H1 (cell line): ENCODE results near the gene PRTN3. TPM values are rescaled to one million over a fixed set of nuclear protein-coding genes. Genes with fewer than 3 reads are reported as not detected.

Experiments
- CTCF ChIA-PET: fragments of 300-600 bp; sonication (Branson Sonifier 250); formaldehyde crosslinking; loops from one replicate; lab custom pipeline; 2021; ENCODE audit not compliant: partially characterized antibody; lab: Charles Lee
- POLR2A ChIA-PET: fragments of 300-600 bp; sonication (Branson Sonifier 250); formaldehyde crosslinking; loops from one replicate; lab custom pipeline; 2021; ENCODE audit warnings: inconsistent platforms; ENCODE audit not compliant: partially characterized antibody; lab: Charles Lee
- DNase-seq, 2 experiments: peaks; one replicate each; pipeline versions ENCODE4 v3.0.0 to v3.0.0-alpha.2; 2010 to 2022; ENCODE audit warnings: low spot score in 2 of 2, low read depth in 1 of 2, mixed read lengths in 1 of 2
- FAIRE-seq: peaks from 2 replicates; lab custom pipeline; 2011; peaks lifted over from hg19 to GRCh38; lab: Jason Lieb, UNC
- H2AFZ ChIP-seq: 2 replicates; pipeline ENCODE4 v1.8.1; 2012; ENCODE audit warnings: low read length, inconsistent platforms
- H2AK5ac ChIP-seq: 2 replicates; pipeline ENCODE4 v1.6.1; 2013; ENCODE audit warnings: low read depth, low read length
- H2BK120ac ChIP-seq: replicated peaks from 2 replicates; pipeline ENCODE3; 2013; ENCODE audit warnings: low read depth, low read length, inconsistent platforms
- H2BK12ac ChIP-seq: 2 replicates; pipeline ENCODE4 v1.6.1; 2013; ENCODE audit warnings: low read depth, low read length
- H2BK15ac ChIP-seq: 2 replicates; pipeline ENCODE4 v1.6.1; 2013; ENCODE audit warnings: low read length
- H2BK20ac ChIP-seq: 2 replicates; pipeline ENCODE4 v1.6.1; 2013; ENCODE audit warnings: low read length
- H2BK5ac ChIP-seq: 2 replicates; pipeline ENCODE4 v1.6.1; 2013; ENCODE audit warnings: low read depth, low read length
- H3K14ac ChIP-seq: 2 replicates; pipeline ENCODE4 v1.6.1; 2013; ENCODE audit warnings: inconsistent platforms; ENCODE audit not compliant: insufficient read length
- H3K18ac ChIP-seq: 2 replicates; pipeline ENCODE4 v1.6.1; 2013; ENCODE audit warnings: low read length; ENCODE audit errors: extremely low read depth
- H3K23ac ChIP-seq: 2 replicates; pipeline ENCODE4 v1.6.1; 2013; ENCODE audit warnings: inconsistent platforms; ENCODE audit not compliant: insufficient read length
- H3K23me2 ChIP-seq: 2 replicates; pipeline ENCODE4 v1.6.1; 2013; ENCODE audit warnings: low read depth, low read length
- H3K27ac ChIP-seq: 2 replicates; pipeline ENCODE4 v1.6.1; 2011; ENCODE audit warnings: low read depth, low read length, inconsistent platforms
- H3K27me3 ChIP-seq, 4 experiments: replicated peaks in 1 of 4; 1 replicate in 1 of 4; 2 replicates in 3 of 4; pipeline versions ENCODE4 v1.6.1 to v1.8.1; 2011 to 2013; ENCODE audit warnings: low read length in 3 of 4, mild to moderate bottlenecking in 3 of 4, inconsistent platforms in 2 of 4, mixed read lengths in 2 of 4, moderate library complexity in 1 of 4; ENCODE audit not compliant: control insufficient read depth in 3 of 4, insufficient read depth in 3 of 4; ENCODE audit errors: extremely low read depth in 1 of 4
- H3K36me3 ChIP-seq, 4 experiments: 2 replicates each; pipeline versions ENCODE4 v1.6.1 to v1.8.1; 2011 to 2013; ENCODE audit warnings: mild to moderate bottlenecking in 4 of 4, low read length in 3 of 4, moderate library complexity in 2 of 4, control low read depth in 1 of 4, inconsistent platforms in 1 of 4; ENCODE audit not compliant: insufficient read depth in 4 of 4, control insufficient read depth in 2 of 4
- H3K4ac ChIP-seq: replicated peaks from 2 replicates; pipeline ENCODE3; 2013; ENCODE audit warnings: low read length, low read depth, mixed read lengths, inconsistent platforms; ENCODE audit not compliant: insufficient read length
- H3K4me1 ChIP-seq, 4 experiments: replicated peaks in 1 of 4; 1 replicate in 1 of 4; 2 replicates in 3 of 4; pipeline versions ENCODE4 v1.6.1 to v1.8.1; 2011 to 2013; ENCODE audit warnings: low read length in 3 of 4, inconsistent platforms in 2 of 4, mixed read lengths in 1 of 4; ENCODE audit not compliant: insufficient read depth in 4 of 4, control insufficient read depth in 3 of 4
- H3K4me2 ChIP-seq, 2 experiments: 2 replicates each; pipeline versions ENCODE4 v1.6.1 to v1.8.1; 2011 to 2013; ENCODE audit warnings: low read depth in 2 of 2, low read length in 2 of 2, control low read depth in 1 of 2, inconsistent platforms in 1 of 2, mild to moderate bottlenecking in 1 of 2; ENCODE audit not compliant: insufficient read depth in 1 of 2
- H3K4me3 ChIP-seq, 4 experiments: fragments of 200-600, 300-600 bp in 1 of 4; sonication (generic), shearing (Covaris generic), sonication (Bioruptor Twin) in 1 of 4; 2 replicates each; pipeline versions ENCODE4 v1.5.1 to v1.8.1; 2011 to 2016; ENCODE audit warnings: low read length in 4 of 4, low read depth in 3 of 4, control low read depth in 2 of 4, inconsistent platforms in 2 of 4, mild to moderate bottlenecking in 2 of 4, mixed read lengths in 1 of 4, moderate library complexity in 1 of 4; ENCODE audit not compliant: insufficient read depth in 2 of 4; ENCODE audit errors: extremely low read depth in 1 of 4
- H3K56ac ChIP-seq: replicated peaks from 2 replicates; pipeline ENCODE3; 2013; ENCODE audit warnings: low read depth, mild to moderate bottlenecking, mixed read lengths, low read length, inconsistent platforms; ENCODE audit not compliant: insufficient read length
- H3K79me1 ChIP-seq: 2 replicates; pipeline ENCODE4 v1.6.1; 2013; ENCODE audit warnings: low read depth, low read length, control low read depth
- H3K79me2 ChIP-seq, 2 experiments: 2 replicates each; pipeline versions ENCODE4 v1.6.1 to v1.8.1; 2012 to 2013; ENCODE audit warnings: low read length in 2 of 2, mild to moderate bottlenecking in 2 of 2, inconsistent platforms in 1 of 2; ENCODE audit not compliant: insufficient read depth in 2 of 2, control insufficient read depth in 1 of 2
- H3K9ac ChIP-seq, 4 experiments: replicated peaks in 1 of 4; 1 replicate in 1 of 4; 2 replicates in 3 of 4; pipeline versions ENCODE4 v1.6.1 to v1.8.1; 2011 to 2013; ENCODE audit warnings: low read depth in 3 of 4, low read length in 3 of 4, control low read depth in 2 of 4, mild to moderate bottlenecking in 2 of 4, moderate library complexity in 2 of 4, inconsistent platforms in 1 of 4; ENCODE audit errors: extremely low read depth in 1 of 4
- H3K9me3 ChIP-seq, 2 experiments: 2 replicates each; pipeline versions ENCODE4 v1.6.1 to v1.8.1; 2012 to 2013; ENCODE audit warnings: mild to moderate bottlenecking in 2 of 2, moderate library complexity in 2 of 2, control low read depth in 1 of 2, inconsistent platforms in 1 of 2, low read depth in 1 of 2, low read length in 1 of 2, mixed read lengths in 1 of 2; ENCODE audit not compliant: insufficient read depth in 2 of 2
- H4K20me1 ChIP-seq, 2 experiments: replicated peaks in 1 of 2; 2 replicates each; pipeline versions ENCODE3 to v1.8.1; 2011 to 2013; ENCODE audit warnings: inconsistent platforms in 2 of 2, low read length in 2 of 2, mild to moderate bottlenecking in 1 of 2; ENCODE audit not compliant: insufficient read depth in 2 of 2, control insufficient read depth in 1 of 2
- H4K5ac ChIP-seq: 2 replicates; pipeline ENCODE4 v1.6.1; 2013; ENCODE audit warnings: low read length, low read depth, mixed read lengths, inconsistent platforms; ENCODE audit not compliant: insufficient read length
- H4K8ac ChIP-seq: 2 replicates; pipeline ENCODE4 v1.8.0; 2013; ENCODE audit warnings: mild to moderate bottlenecking, moderate library complexity, low read length, inconsistent platforms; ENCODE audit not compliant: insufficient read depth; ENCODE audit errors: extremely low read depth
- H4K91ac ChIP-seq: replicated peaks from 2 replicates; pipeline ENCODE3; 2013; ENCODE audit warnings: low read length, mixed read lengths, inconsistent platforms; ENCODE audit not compliant: insufficient read length
- WGBS, 2 experiments: shearing (Covaris generic) in 1 of 2; methylation state at CpG; one replicate each; pipeline versions ENCODE4 v1.1.6 to v1.1.7; 2013 to 2015; ENCODE audit warnings: low lambda C conversion rate in 2 of 2, mixed read lengths in 2 of 2, inconsistent platforms in 1 of 2, low coverage in 1 of 2, missing lambda C conversion rate in 1 of 2; ENCODE audit not compliant: insufficient replicate concordance in 2 of 2, insufficient coverage in 1 of 2, insufficient read length in 1 of 2; ENCODE audit errors: extremely low coverage in 1 of 2, missing lambda C conversion rate in 1 of 2; 5-methylcytosine and 5-hydroxymethylcytosine counted together
- polyA plus RNA-seq, 7 experiments: library from polyadenylated mRNA; depleted of rRNA in 3 of 7; stranded (reverse) in 5 of 7; unstranded in 2 of 7; fragments of >200 nt in 5 of 7; fragments of 200-250 nt in 2 of 7; gene quantifications; 1 replicate in 5 of 7; 2 replicates in 1 of 7; 4 replicates in 1 of 7; pipeline versions ENCODE4 v1.2.1 to v1.2.3, GENCODE V29; 2011 to 2013; ENCODE audit warnings: missing spikeins in 2 of 7, mixed read lengths in 2 of 7
- total RNA-seq: library from RNA; stranded (reverse); fragmentation: NEBNext Ultra II Directional; extraction: Animal tissue kit (Norgen Biotek cat#: 25700); gene quantifications from 2 replicates; pipeline ENCODE4 v1.2.1, GENCODE V29; 2021

The PRTN3 gene
- total and polyA plus RNA-seq, 2 of the 8 experiments (the other 6 are each of a cell fraction or from before 2014, with no cell fraction given) = 0.39 to 2.1 TPM

DNA sequence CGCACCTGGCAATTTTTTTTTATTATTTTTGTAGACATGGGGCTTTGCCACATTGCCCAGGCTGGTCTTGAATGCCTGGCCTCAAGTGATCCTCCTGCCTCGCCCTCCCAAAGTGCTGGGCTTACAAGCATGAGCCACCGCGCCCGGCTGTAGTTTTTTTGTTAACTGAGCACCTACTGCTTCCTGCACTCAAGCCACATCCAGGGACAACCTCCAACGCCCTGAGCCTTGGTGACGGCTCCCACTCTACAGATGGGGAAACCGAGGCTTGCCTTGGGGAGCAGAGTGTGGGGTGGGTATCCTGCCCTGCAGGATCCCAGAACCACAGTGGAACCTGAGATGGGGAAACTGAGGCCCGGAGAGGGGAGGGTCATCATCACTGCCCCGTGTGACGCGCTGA lies 14.3 kb downstream of the PRTN3 start:
- Histone ChIP-seq H3K9me3 (no peaks in the 10 kb centered on the region), H2BK12ac (no peak overlapping the region), H2BK15ac (no peak overlapping the region), H3K14ac (no peak overlapping the region), H2AK5ac (no peak overlapping the region), H3K27ac (no peak overlapping the region), H3K4me3 (no peak overlapping the region), H4K20me1 (peaks cover 0 to 3% of the 10 kb centered on the region in 2 experiments), H4K91ac (no peak overlapping the region), H2BK20ac (no peak overlapping the region), H3K4ac (no peak overlapping the region), H3K18ac (no peak overlapping the region), H3K23me2 (no peaks in the 10 kb centered on the region), H3K79me1 (no peaks in the 10 kb centered on the region), H3K23ac (no peak overlapping the region), H3K4me1 (no peaks in the 10 kb centered on the region), H3K36me3 (no peaks in the 10 kb centered on the region), H4K8ac (no peak overlapping the region), H3K79me2 (no peaks in the 10 kb centered on the region), H3K27me3 (peaks cover 2 to 14% (median 6%) of the 10 kb centered on the region in 4 experiments), H2BK5ac (no peak overlapping the region), H2BK120ac (no peak overlapping the region), H4K5ac (no peak overlapping the region), H3K4me2 (no peak overlapping the region), H3K56ac (no peak overlapping the region), H2AFZ (no peak overlapping the region), H3K9ac (no peak overlapping the region)
- 89% methylated on average over 12 of the region's 12 CpGs; no CpG with 5 or more reads in 1 of the 2 experiments for WGBS, 2 experiments
- DNase-seq (no peak), FAIRE-seq (no peak)
- ChIA-PET POLR2A (interaction anchor here (0.7 to 1.9 kb wide), 4 partner anchors 10 to 83 kb away, joined by 4 to 5 read pairs (median 4); partner anchors contain the start of gene PRTN3), CTCF (interaction anchor here (1.1 to 3.1 kb wide), 8 partner anchors 8 to 224 kb away, joined by 3 to 18 read pairs (median 5); no protein-coding TSS in a partner anchor)
